Upper lobe of left lung (tissue), 6 donors: Measurements from ENCODE around the gene ZNF764. TPM values are rescaled to one million over a fixed set of nuclear protein-coding genes. Genes with fewer than 3 reads are reported as not detected.

Experiments used
- ATAC-seq, 2 donors: fragments of 200-7000 bp; cut with Tn5 transposase; one replicate each; pipeline ENCODE4 v1.9.1; 2022; ENCODE audit warnings: mild to moderate bottlenecking in 2 of 2, moderate library complexity in 2 of 2; ENCODE audit not compliant: low FRiP score in 2 of 2
- DNase-seq, 2 donors: peaks; one replicate each; pipeline ENCODE4 v3.0.0-alpha.2; 2019 to 2020
- H3K27ac ChIP-seq, 4 donors: fragments of 200-600 bp; sonication (generic); one replicate each; pipeline ENCODE4 v1.5.1; 2016 to 2019
- H3K27me3 ChIP-seq, 4 donors: fragments of 200-600 bp; sonication (generic); one replicate each; pipeline ENCODE4 v1.5.1; 2017 to 2019
- H3K36me3 ChIP-seq, 4 donors: fragments of 200-600 bp; sonication (generic); one replicate each; pipeline ENCODE4 v1.5.1; 2016 to 2019
- H3K4me1 ChIP-seq, 4 donors: fragments of 200-600 bp; sonication (generic); one replicate each; pipeline ENCODE4 v1.5.1; 2018 to 2019
- H3K4me3 ChIP-seq, 4 donors: fragments of 200-600 bp; sonication (generic); one replicate each; pipeline ENCODE4 v1.5.1; 2017 to 2019; ENCODE audit warnings: mild to moderate bottlenecking in 2 of 4, moderate library complexity in 1 of 4
- H3K9me3 ChIP-seq, 4 donors: fragments of 200-600 bp; sonication (generic); one replicate each; pipeline ENCODE4 v1.5.1; 2018 to 2019
- CTCF ChIP-seq, 6 experiments: fragments of 450-650 bp in 4 of 6; fragments of 200-600 bp in 2 of 6; sonication (generic) in 2 of 6; IDR thresholded peaks; one replicate each; pipeline ENCODE4 v1.5.1; 2016 to 2019; ENCODE audit warnings: antibody characterized with exemption in 6 of 6
- EP300 ChIP-seq, 4 donors: sonication (generic); formaldehyde crosslinking; IDR thresholded peaks; one replicate each; pipeline ENCODE4 v1.5.1; 2017; ENCODE audit warnings: antibody characterized with exemption in 4 of 4, control low read depth in 2 of 4
- POLR2A ChIP-seq, 4 donors: fragments of 450-650 bp; IDR thresholded peaks; one replicate each; pipeline ENCODE4 v1.5.1; 2016 to 2017; ENCODE audit warnings: antibody characterized with exemption in 4 of 4, mild to moderate bottlenecking in 2 of 4
- POLR2AphosphoS5 ChIP-seq, 2 donors: sonication (generic); formaldehyde crosslinking; IDR thresholded peaks; one replicate each; pipeline ENCODE4 v1.5.1; 2017; ENCODE audit warnings: antibody characterized with exemption in 2 of 2
- WGBS, 2 donors: methylation state at CpG; one replicate each; pipeline ENCODE4 v1.1.5; 2017 to 2018; 5-methylcytosine and 5-hydroxymethylcytosine counted together
- total RNA-seq, 6 donors: library from RNA; depleted of rRNA in 4 of 6; stranded (reverse); fragments of >200 nt in 4 of 6; gene quantifications; one replicate each; pipeline versions ENCODE4 v1.1.0 to v1.2.1, GENCODE V29; 2016 to 2021
- donor health status: DM: no; HTN: no; CAD: no; lungs with moderate emphysema.
- donor health status: DM: no; HTN: yes; CAD: no; lungs with severe emphysema.

ZNF764 gene
- total RNA-seq, 6 donors from 2014 or later: 7.6 to 18.9 (median 10.6) TPM

GRCh38 chr16:30585022-30585399 is 26.8 kb upstream of the ZNF764 start:
- DNase-seq: no peak
- peak; percentile 1 to 54 for ATAC-seq
- Histone ChIP-seq H3K9me3 (no peaks in the 10 kb centered on the region), H3K4me3 (peak overlapping the region; percentile 68 to 87 (median 82)), H3K27ac (peak overlapping the region; percentile 86 to 97 (median 93)), H3K4me1 (peaks cover 12 to 24% (median 15%) of the 10 kb centered on the region in 4 donors), H3K27me3 (no peaks in the 10 kb centered on the region), H3K36me3 (peaks cover 0 to 27% (median 19%) of the 10 kb centered on the region in 4 donors)
- TF ChIP-seq EP300 (IDR thresholded peaks at IDR 0.05) (no peak), POLR2AphosphoS5 (IDR thresholded peaks at IDR 0.05) (no peak), CTCF (IDR thresholded peaks at IDR 0.05) (no peak), POLR2A (IDR thresholded peaks at IDR 0.05) (no peak)
- 1% methylated on average over 19 to 23 of the region's 23 CpGs for WGBS, 2 donors

- no peak overlapping the region for H3K27ac ChIP-seq
- peaks cover 12 to 24% (median 15%) of the 10 kb centered on the region in 4 donors for H3K4me1 ChIP-seq
- H3K4me3 ChIP-seq: no peak overlapping the region
- no peak for ATAC-seq
- WGBS, 2 donors: 94 to 98% methylated on average over 28 to 48 of the region's 48 CpGs
- H3K9me3 ChIP-seq: no peaks in the 10 kb centered on the region
- peak in 1 of 2 donors; percentile 77 for DNase-seq
- TF ChIP-seq POLR2A (IDR thresholded peaks at IDR 0.05) (no peak), EP300 (IDR thresholded peaks at IDR 0.05) (no peak), POLR2AphosphoS5 (IDR thresholded peaks at IDR 0.05) (no peak), CTCF (IDR thresholded peaks at IDR 0.05) (no peak)
- peaks cover 0 to 40% (median 24%) of the 10 kb centered on the region in 4 donors for H3K36me3 ChIP-seq
- H3K27me3 ChIP-seq: no peaks in the 10 kb centered on the region
Observed at GRCh38 chr16:30582611-30583340, 24.6 kb upstream of the ZNF764 start.

- no peak for TF ChIP-seq POLR2A (IDR thresholded peaks at IDR 0.05)
- no peak for TF ChIP-seq EP300 (IDR thresholded peaks at IDR 0.05)
- ATAC-seq (no peak), DNase-seq (no peak)
- Histone ChIP-seq H3K9me3 (no peaks in the 10 kb centered on the region), H3K4me3 (no peak overlapping the region), H3K27me3 (no peaks in the 10 kb centered on the region), H3K4me1 (peaks cover 12 to 19% (median 15%) of the 10 kb centered on the region in 4 donors), H3K27ac (no peak overlapping the region), H3K36me3 (peaks cover 0 to 40% (median 26%) of the 10 kb centered on the region in 4 donors)
- WGBS, 2 donors: 89% methylated on average over 7 of the region's 7 CpGs
Observed at GRCh38 chr16:30581457-30581856, 23.3 kb upstream of the ZNF764 start.

GRCh38 chr16:30574678-30575077 is 16.5 kb upstream of the ZNF764 start:
- no peak for DNase-seq
- no peak overlapping the region for H3K27ac ChIP-seq
- peaks cover 0 to 16% (median 6%) of the 10 kb centered on the region in 4 donors for H3K36me3 ChIP-seq
- no peaks in the 10 kb centered on the region for H3K9me3 ChIP-seq
- peaks cover 17 to 22% (median 19%) of the 10 kb centered on the region in 4 donors for H3K4me1 ChIP-seq
- TF ChIP-seq POLR2AphosphoS5 (IDR thresholded peaks at IDR 0.05): no peak
- TF ChIP-seq EP300 (IDR thresholded peaks at IDR 0.05): no peak
- TF ChIP-seq CTCF (IDR thresholded peaks at IDR 0.05): no peak
- no peak for TF ChIP-seq POLR2A (IDR thresholded peaks at IDR 0.05)
- H3K27me3 ChIP-seq: no peaks in the 10 kb centered on the region
- H3K4me3 ChIP-seq: no peak overlapping the region
- WGBS, 2 donors: 83 to 91% methylated on average over 1 of the region's 1 CpG
- ATAC-seq: no peak

- Histone ChIP-seq H3K4me3 (peak within 1 kb of the TSS; percentile 70 to 85 (median 76)), H3K9me3 (no peaks in the 10 kb centered on the region), H3K27ac (peak within 1 kb of the TSS; percentile 95 to 99 (median 98)), H3K4me1 (peaks cover 18 to 35% (median 21%) of the 10 kb centered on the region in 4 donors), H3K36me3 (peaks cover 0 to 4% (median 0%) of the 10 kb centered on the region in 4 donors), H3K27me3 (no peaks in the 10 kb centered on the region)
- TF ChIP-seq EP300 (IDR thresholded peaks at IDR 0.05) (no peak), POLR2A (IDR thresholded peaks at IDR 0.05) (peak in 3 of 4 donors; percentile 23 to 78 (median 58)), POLR2AphosphoS5 (IDR thresholded peaks at IDR 0.05) (peak; percentile 67), CTCF (IDR thresholded peaks at IDR 0.05) (peak in 2 of 6 experiments; percentile 11 to 26)
- WGBS, 2 donors: 0% methylated on average over 9 to 37 of the region's 67 CpGs
- DNase-seq (peak; percentile 95 to 96), ATAC-seq (peak; percentile 95 to 96)
Observed at GRCh38 chr16:30571445-30572322, 13.5 kb upstream of the ZNF764 start, which contains the start of gene ZNF688. TSS of gene ZNF688 (minus strand) at chr16:30571714. CDS start at chr16:30571629, 85 bp downstream.
